Prostate gland (tissue), 2 donors: ENCODE measurements around the gene ZGPAT.

Experiments used
- CTCF ChIP-seq, 4 experiments: fragments of 200-600 bp in 2 of 4; fragments of 450-650 bp in 2 of 4; sonication (generic) in 2 of 4; IDR thresholded peaks; 1 replicate in 3 of 4; 2 replicates in 1 of 4; pipeline ENCODE4 v1.5.1; 2016 to 2019; ENCODE audit warnings: antibody characterized with exemption in 4 of 4, mild to moderate bottlenecking in 2 of 4, moderate library complexity in 2 of 4
- POLR2A ChIP-seq: fragments of 450-650 bp; IDR thresholded peaks from one replicate; pipeline ENCODE4 v1.6.1; 2016; ENCODE audit warnings: antibody characterized with exemption, mild to moderate bottlenecking

- TF ChIP-seq CTCF (IDR thresholded peaks at IDR 0.05) (no peak), POLR2A (no peak)
Observed at GRCh38 chr20:63686492-63687321, 21.1 kb upstream of the ZGPAT start.
